Measurements from ENCODE around the gene MT1H.
"Not testable (repeated sequence)": the region's sequence is repeated elsewhere in the genome, so short reads cannot be mapped to it uniquely, and the experiment has no call there.

The MT1H gene

GRCh38 chr16:56684926-56685590, 15.4 kb downstream of the MT1H start:
- DNase-seq: no peak

- DNase-seq: no peak
Measured at GRCh38 chr16:56686758-56687157, 17.1 kb downstream of the MT1H start.

GRCh38 chr16:56688762-56689161, 19.1 kb downstream of the MT1H start:
- DNase-seq: no peak

GRCh38 chr16:56689171-56689570, 19.6 kb downstream of the MT1H start:
- DNase-seq: no peak

- DNase-seq: no peak
Measured at GRCh38 chr16:56690420-56691122, 21.0 kb downstream of the MT1H start.

GRCh38 chr16:56691885-56692284, 22.3 kb downstream of the MT1H start:
- peak; percentile 26 for DNase-seq

- DNase-seq: no peak
Measured at GRCh38 chr16:56695246-56695645, 25.6 kb downstream of the MT1H start.

- no peak for DNase-seq
Measured at GRCh38 chr16:56697456-56698155, 28.0 kb downstream of the MT1H start.

- DNase-seq: no peak
Measured at GRCh38 chr16:56700195-56700594, 30.6 kb downstream of the MT1H start.

- no peak for DNase-seq
Measured at GRCh38 chr16:56700631-56701030, 31.0 kb downstream of the MT1H start.

GRCh38 chr16:56701534-56701933, 31.9 kb downstream of the MT1H start:
- no peak for DNase-seq

- DNase-seq: no peak
Measured at GRCh38 chr16:56702836-56703235, 33.2 kb downstream of the MT1H start.

GRCh38 chr16:56708525-56709442, 39.2 kb downstream of the MT1H start:
- DNase-seq: no peak

- no peak for DNase-seq
Measured at GRCh38 chr16:56709443-56710040, 39.9 kb downstream of the MT1H start.

GRCh38 chr16:56710181-56710737, 40.6 kb downstream of the MT1H start:
- DNase-seq: no peak

GRCh38 chr16:56711862-56712261, 42.2 kb downstream of the MT1H start:
- peak; percentile 14 for DNase-seq

- DNase-seq: no peak
Measured at GRCh38 chr16:56713794-56714193, 44.2 kb downstream of the MT1H start.

GRCh38 chr16:56715126-56715525, 45.5 kb downstream of the MT1H start:
- no peak for DNase-seq

- DNase-seq: no peak
Measured at GRCh38 chr16:56716761-56717160, 47.1 kb downstream of the MT1H start.

GRCh38 chr16:56717532-56717931, 47.9 kb downstream of the MT1H start:
- not testable (repeated sequence) for DNase-seq
